MCF 10A (cell line): Measurements from ENCODE around the gene PHACTR1. TPM values are rescaled to one million over a fixed set of nuclear protein-coding genes. Genes with fewer than 3 reads are reported as not detected.

Experiments
- BruUV-seq: library from RNA; stranded (reverse); fragments of 400-500 nt; replicated peaks from 2 replicates; lab custom pipeline; 2021; lab: Mats Ljungman, UMichigan
- CTCF ChIA-PET: fragments of 300-600 bp; sonication (Branson Sonifier 250); formaldehyde crosslinking; extraction: SDS; loops from one replicate; lab custom pipeline; 2021; ENCODE audit warnings: antibody characterized with exemption, inconsistent platforms; lab: Yijun Ruan, JAX
- POLR2A ChIA-PET: fragments of 300-600, 350-650 bp; sonication (Branson Sonifier 250); formaldehyde crosslinking; extraction: SDS; loops from one replicate; lab custom pipeline; 2020; ENCODE audit warnings: antibody characterized with exemption, inconsistent platforms; lab: Yijun Ruan, JAX
- DNase-seq: peaks from one replicate; pipeline ENCODE4 v3.0.0-alpha.2; 2018; ENCODE audit not compliant: unreplicated experiment
- H3K27ac Mint-ChIP-seq: one replicate; pipeline ENCODE4 v1.8.0; 2022; ENCODE audit warnings: mild to moderate bottlenecking, low read depth, mixed read lengths; ENCODE audit not compliant: unreplicated experiment
- H3K27me3 Mint-ChIP-seq: one replicate; pipeline ENCODE4 v1.8.0; 2022; ENCODE audit warnings: mixed read lengths; ENCODE audit not compliant: insufficient read depth, unreplicated experiment
- H3K36me3 Mint-ChIP-seq: one replicate; pipeline ENCODE4 v1.8.0; 2022; ENCODE audit warnings: mild to moderate bottlenecking, moderate library complexity, mixed read lengths; ENCODE audit not compliant: insufficient read depth, unreplicated experiment
- H3K4me1 Mint-ChIP-seq: one replicate; pipeline ENCODE4 v1.8.0; 2022; ENCODE audit warnings: mixed read lengths; ENCODE audit not compliant: insufficient read depth, unreplicated experiment
- H3K4me3 Mint-ChIP-seq: one replicate; pipeline ENCODE4 v1.8.0; 2022; ENCODE audit warnings: mild to moderate bottlenecking, moderate library complexity, mixed read lengths; ENCODE audit not compliant: unreplicated experiment
- H3K9me3 Mint-ChIP-seq: one replicate; pipeline ENCODE4 v1.8.0; 2022; ENCODE audit warnings: mixed read lengths; ENCODE audit not compliant: unreplicated experiment
- CTCF ChIP-seq: fragments of 200-600 bp; IDR thresholded peaks from one replicate; pipeline ENCODE4 v1.8.0; 2022; ENCODE audit warnings: antibody characterized with exemption, mild to moderate bottlenecking; ENCODE audit not compliant: unreplicated experiment
- intact Hi-C: fragments of 100-400 bp; cut with micrococcal nuclease; formaldehyde crosslinking; loops from 2 replicates; pipeline ENCODE4 v1.14.1; 2022
- total RNA-seq: library from RNA; stranded (reverse); gene quantifications from 2 replicates; pipeline ENCODE4 v1.2.3, GENCODE V29; 2022

The PHACTR1 gene
- total RNA-seq, 1 experiment from 2014 or later: not detected

GRCh38 chr6:13274707-13275434, 558.3 kb downstream of the PHACTR1 start:
- no peaks in the 10 kb centered on the region for H3K9me3 Mint-ChIP-seq
- no TSS peak for BruUV-seq
- ChIA-PET POLR2A (interaction anchor here (0.7 kb wide), 1 partner anchor 404 kb away, joined by 3 read pairs; no protein-coding TSS in a partner anchor), CTCF (interaction anchor here (0.6 kb wide), 1 partner anchor 389 kb away, joined by 3 read pairs; no protein-coding TSS in a partner anchor)
- H3K27me3 Mint-ChIP-seq: no peaks in the 10 kb centered on the region
- DNase-seq: no peak
- no peak for TF ChIP-seq CTCF
- intact Hi-C loops: no loop called here
- peaks cover 2% of the 10 kb centered on the region for H3K36me3 Mint-ChIP-seq
- H3K4me3 Mint-ChIP-seq: no peak overlapping the region
- no peak overlapping the region for H3K27ac Mint-ChIP-seq
- peaks cover 1% of the 10 kb centered on the region for H3K4me1 Mint-ChIP-seq

DNA sequence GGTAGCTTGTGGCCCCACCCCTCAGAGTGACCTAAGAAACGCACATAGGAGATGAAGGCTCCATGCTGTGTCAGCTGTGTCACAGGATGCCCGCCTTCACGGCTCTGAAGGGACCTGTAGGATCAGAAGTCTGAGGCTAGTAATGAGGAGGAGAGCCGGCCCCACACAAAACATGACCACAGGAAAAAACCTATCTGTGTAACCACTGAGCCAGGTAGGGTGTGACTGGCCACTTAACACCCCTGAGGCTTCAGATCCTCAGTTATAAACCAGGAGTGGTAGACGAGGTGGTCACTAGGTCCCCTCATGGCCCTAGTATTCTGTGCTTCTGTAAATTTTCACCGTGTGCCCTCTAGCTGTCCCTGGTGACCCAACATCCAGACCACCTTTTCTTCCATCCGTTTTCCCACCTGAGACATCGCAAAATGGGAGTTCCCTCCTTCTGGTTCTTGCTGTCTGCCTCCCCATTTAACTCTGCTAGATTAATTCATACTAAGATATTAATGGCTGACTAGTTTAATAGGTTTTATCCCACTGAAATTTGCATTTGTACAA, 558.9 kb downstream of the PHACTR1 start:
- no peak overlapping the region for H3K4me3 Mint-ChIP-seq
- no peak for TF ChIP-seq CTCF
- no peaks in the 10 kb centered on the region for H3K4me1 Mint-ChIP-seq
- POLR2A ChIA-PET: interaction anchor here (0.6 kb wide), 1 partner anchor 506 kb away, joined by 3 read pairs; no protein-coding TSS in a partner anchor
- H3K36me3 Mint-ChIP-seq: no peaks in the 10 kb centered on the region
- BruUV-seq: no TSS peak
- no peaks in the 10 kb centered on the region for H3K9me3 Mint-ChIP-seq
- H3K27me3 Mint-ChIP-seq: no peaks in the 10 kb centered on the region
- DNase-seq: no peak
- CTCF ChIA-PET: no interaction called here
- no peak overlapping the region for H3K27ac Mint-ChIP-seq
- intact Hi-C loops: no loop called here

DNA sequence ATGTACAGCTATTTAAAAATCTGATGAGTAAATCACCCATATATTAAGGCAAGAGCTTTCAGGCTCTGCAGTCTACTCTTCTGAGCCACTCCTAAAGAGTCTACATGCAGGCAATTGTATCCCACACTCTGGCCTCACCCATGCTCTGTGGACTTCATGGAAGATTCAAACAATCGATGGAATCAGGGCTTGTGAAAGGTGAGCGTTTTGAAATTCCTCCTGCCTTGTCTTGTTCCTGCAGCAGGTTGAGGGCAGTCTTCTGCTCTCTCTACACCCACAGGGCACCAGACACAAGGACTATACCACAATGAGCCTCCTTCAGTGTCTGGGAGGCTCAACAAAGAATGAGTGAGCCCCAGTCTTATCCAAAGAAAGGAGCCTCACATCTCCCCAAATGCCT, 560.7 kb downstream of the PHACTR1 start:
- Mint-ChIP-seq H3K4me3 (no peak overlapping the region), H3K27me3 (no peaks in the 10 kb centered on the region), H3K36me3 (no peaks in the 10 kb centered on the region), H3K4me1 (no peaks in the 10 kb centered on the region), H3K9me3 (no peaks in the 10 kb centered on the region), H3K27ac (no peak overlapping the region)
- ChIA-PET CTCF (interaction anchor here (0.7 kb wide), 1 partner anchor 19 kb away, joined by 3 read pairs; no protein-coding TSS in a partner anchor), POLR2A (no interaction called here)
- no peak for TF ChIP-seq CTCF
- BruUV-seq: no TSS peak
- no peak for DNase-seq
- intact Hi-C loops: no loop called here

- no peaks in the 10 kb centered on the region for H3K27me3 Mint-ChIP-seq
- H3K9me3 Mint-ChIP-seq: no peaks in the 10 kb centered on the region
- no peak for DNase-seq
- intact Hi-C loops: no loop called here
- no peak overlapping the region for H3K4me3 Mint-ChIP-seq
- POLR2A ChIA-PET: interaction anchor here (0.9 kb wide), 1 partner anchor 26 kb away, joined by 3 read pairs; no protein-coding TSS in a partner anchor
- H3K36me3 Mint-ChIP-seq: no peaks in the 10 kb centered on the region
- BruUV-seq: no TSS peak
- no peak for TF ChIP-seq CTCF
- H3K4me1 Mint-ChIP-seq: no peaks in the 10 kb centered on the region
- no peak overlapping the region for H3K27ac Mint-ChIP-seq
- CTCF ChIA-PET: interaction anchor here (0.9 to 1.4 kb wide), 3 partner anchors 13 to 53 kb away, joined by 3 to 6 read pairs (median 5); no protein-coding TSS in a partner anchor
Measured at GRCh38 chr6:13278164-13278563, 561.6 kb downstream of the PHACTR1 start.
